GM13976 (cell line): Measurements from ENCODE around the gene TRNT1.

Source experiments
- DNase-seq: peaks from one replicate; pipeline ENCODE4 v3.0.0; 2012; ENCODE audit warnings: low spot score
- in situ Hi-C: fragments of 300-500 bp; cut with MboI; formaldehyde crosslinking; loops from one replicate; pipeline ENCODE4 v1.12.0; 2022; ENCODE audit warnings: low sequenced_read_pairs, mixed read lengths, inconsistent platforms; ENCODE audit not compliant: unreplicated experiment
- TF ChIP-seq, protein P1 (sequence below): IDR thresholded peaks from 2 replicates; pipeline ENCODE4 v1.5.1; 2012; ENCODE audit warnings: borderline replicate concordance, mild to moderate bottlenecking; ENCODE audit not compliant: insufficient read depth; ENCODE audit errors: extremely low read depth, missing control alignments, control extremely low read depth

The TRNT1 gene

DNA sequence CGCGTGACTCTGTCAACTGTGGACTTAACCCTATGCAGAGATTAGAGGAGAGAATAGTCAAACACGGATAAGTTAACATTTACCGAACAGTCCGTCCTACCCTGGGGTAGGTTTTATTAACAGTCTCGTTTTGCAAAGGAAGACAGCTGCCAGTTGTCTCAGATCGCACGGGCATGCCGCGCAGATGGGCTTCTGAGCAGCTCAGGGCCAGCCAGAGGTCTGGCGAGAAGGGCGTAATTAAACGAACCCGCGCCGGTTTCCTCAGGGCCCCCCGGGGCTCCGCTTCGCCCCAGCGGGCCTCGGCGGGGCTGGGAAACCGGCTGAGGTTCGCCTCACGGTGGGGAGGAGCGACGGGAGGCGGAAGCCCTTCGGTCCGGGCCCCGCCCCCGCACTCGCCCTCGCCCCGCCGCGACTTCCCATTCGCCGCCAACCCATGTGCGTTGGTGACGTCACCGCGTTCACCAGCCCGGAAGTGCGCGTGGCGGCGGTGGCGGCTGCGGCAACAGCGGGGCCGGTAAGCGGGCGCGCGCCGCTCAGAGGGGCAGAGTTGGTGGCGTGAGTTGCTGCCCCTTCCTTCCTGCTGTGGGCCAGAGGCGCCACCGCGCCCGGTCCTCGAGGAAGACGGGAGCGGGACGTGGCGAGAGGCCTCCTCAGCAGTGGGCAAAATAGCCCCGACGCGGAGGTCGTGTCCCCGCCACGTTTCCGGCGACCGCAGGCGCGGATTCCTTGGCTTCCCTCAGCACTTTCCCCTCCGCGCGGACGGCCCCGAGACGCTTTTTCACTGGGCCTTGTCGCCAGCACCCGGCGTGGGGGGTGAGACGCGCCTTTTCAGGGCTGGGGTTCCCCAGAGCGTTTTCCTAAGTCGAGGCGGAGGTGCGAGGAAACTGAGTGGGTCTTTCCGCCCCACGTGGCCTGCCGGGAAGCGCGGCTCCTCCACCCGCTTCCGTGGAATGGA lies at the start of gene TRNT1:
Gene TRNT1 (plus strand): TSS at position 464 of the 955 bp plus-strand sequence. CDS start 2,101 bp downstream, outside the sequence.
- peak; percentile 97 for DNase-seq
- in situ Hi-C loops = no loop called here
- TF ChIP-seq, protein P1, sequence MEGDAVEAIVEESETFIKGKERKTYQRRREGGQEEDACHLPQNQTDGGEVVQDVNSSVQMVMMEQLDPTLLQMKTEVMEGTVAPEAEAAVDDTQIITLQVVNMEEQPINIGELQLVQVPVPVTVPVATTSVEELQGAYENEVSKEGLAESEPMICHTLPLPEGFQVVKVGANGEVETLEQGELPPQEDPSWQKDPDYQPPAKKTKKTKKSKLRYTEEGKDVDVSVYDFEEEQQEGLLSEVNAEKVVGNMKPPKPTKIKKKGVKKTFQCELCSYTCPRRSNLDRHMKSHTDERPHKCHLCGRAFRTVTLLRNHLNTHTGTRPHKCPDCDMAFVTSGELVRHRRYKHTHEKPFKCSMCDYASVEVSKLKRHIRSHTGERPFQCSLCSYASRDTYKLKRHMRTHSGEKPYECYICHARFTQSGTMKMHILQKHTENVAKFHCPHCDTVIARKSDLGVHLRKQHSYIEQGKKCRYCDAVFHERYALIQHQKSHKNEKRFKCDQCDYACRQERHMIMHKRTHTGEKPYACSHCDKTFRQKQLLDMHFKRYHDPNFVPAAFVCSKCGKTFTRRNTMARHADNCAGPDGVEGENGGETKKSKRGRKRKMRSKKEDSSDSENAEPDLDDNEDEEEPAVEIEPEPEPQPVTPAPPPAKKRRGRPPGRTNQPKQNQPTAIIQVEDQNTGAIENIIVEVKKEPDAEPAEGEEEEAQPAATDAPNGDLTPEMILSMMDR = no peak

GRCh38 chr3:3080309-3080708 lies 46.4 kb upstream of the TRNT1 start:
- DNase-seq = no peak
- in situ Hi-C loops = no loop called here
- TF ChIP-seq, protein P1 = no peak

GRCh38 chr3:3081381-3082233 lies 45.1 kb upstream of the TRNT1 start:
- TF ChIP-seq, protein P1 = no peak

GRCh38 chr3:3082234-3082924 lies 44.4 kb upstream of the TRNT1 start:
- TF ChIP-seq, protein P1 = no peak
- DNase-seq = no peak
- in situ Hi-C loops = no loop called here

More at GRCh38 chr3:3081381-3082233, 45.1 kb upstream of the TRNT1 start:
- no peak for DNase-seq
- in situ Hi-C loops = no loop called here

GRCh38 chr3:3084890-3085289 lies 41.9 kb upstream of the TRNT1 start:
- no peak for DNase-seq
- in situ Hi-C loops = no loop called here
- TF ChIP-seq, protein P1 = no peak

GRCh38 chr3:3085782-3086181 lies 41.0 kb upstream of the TRNT1 start:
- DNase-seq = no peak
- TF ChIP-seq, protein P1 = no peak
- in situ Hi-C loops = no loop called here
